Stimulated activated effector memory CD8-positive, alpha-beta T cell treated with anti-CD3 and anti-CD28 coated beads, Interleukin-12 subunit alpha, Interleukin-12 subunit beta, amount 100 ng/mL, for 72 hours (primary cell): ENCODE data around the gene PTGES2.

Experiments
- ATAC-seq: fragments of 150-1000 bp; cut with Tn5 transposase; 2 replicates; pipeline ENCODE4 v1.10.0; 2021
- DNase-seq, 2 donors: peaks; one replicate each; pipeline ENCODE4 v3.0.0; 2021 to 2022; ENCODE audit warnings: low spot score in 2 of 2
- H3K27ac Mint-ChIP-seq: one replicate; pipeline ENCODE4 v1.8.0; 2022; ENCODE audit warnings: mild to moderate bottlenecking, mixed read lengths
- H3K36me3 Mint-ChIP-seq: one replicate; pipeline ENCODE4 v1.8.0; 2022; ENCODE audit warnings: mild to moderate bottlenecking, mixed read lengths
- H3K4me1 Mint-ChIP-seq: one replicate; pipeline ENCODE4 v1.8.0; 2022; ENCODE audit warnings: mixed read lengths
- H3K4me3 Mint-ChIP-seq: one replicate; pipeline ENCODE4 v1.8.0; 2022; ENCODE audit warnings: mild to moderate bottlenecking, mixed read lengths
- H3K9me3 Mint-ChIP-seq: one replicate; pipeline ENCODE4 v1.8.0; 2022; ENCODE audit warnings: mixed read lengths

Gene PTGES2

DNA sequence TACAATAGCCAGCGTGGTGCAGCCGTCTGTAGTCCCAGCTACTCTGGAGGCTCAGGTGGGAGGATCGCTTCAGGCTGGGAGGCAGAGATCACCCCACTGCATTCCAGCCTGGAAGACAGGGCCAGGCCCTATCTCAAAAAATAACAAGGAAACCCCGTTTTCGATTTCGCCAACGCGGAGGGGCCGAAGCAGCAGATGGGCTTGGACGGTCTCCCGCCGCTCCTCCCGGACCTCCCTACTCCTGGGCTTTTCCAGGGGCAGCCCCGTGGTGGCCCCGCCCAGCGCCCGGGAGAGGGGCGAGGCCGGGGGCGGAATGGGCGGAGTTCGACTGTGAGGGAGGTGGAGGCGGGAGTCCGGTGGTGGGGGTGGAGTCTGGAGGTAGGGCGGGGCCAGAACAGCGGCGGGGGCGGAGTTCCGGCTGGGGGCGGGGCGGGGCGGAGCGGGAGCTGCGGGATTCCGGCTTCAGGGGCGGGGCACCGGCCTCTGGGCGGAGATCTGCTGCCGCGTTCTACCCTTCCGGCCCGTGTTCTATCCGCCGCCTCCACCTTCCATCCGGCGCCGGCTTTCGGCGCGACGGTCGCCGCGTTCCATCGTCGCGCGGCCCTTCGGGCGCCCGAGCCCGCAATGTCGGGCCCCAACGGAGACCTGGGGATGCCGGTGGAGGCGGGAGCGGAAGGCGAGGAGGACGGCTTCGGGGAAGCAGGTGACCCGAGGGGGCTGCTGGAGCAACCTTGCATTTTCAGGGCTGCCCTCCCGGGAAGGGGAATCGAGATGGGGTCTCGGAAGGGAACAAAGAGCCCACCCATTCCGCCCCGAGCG is 32.5 kb upstream of the PTGES2 start, which contains the start of gene BBLN:
Gene BBLN, plus strand, starts transcription at position 482 of the 819 bp plus-strand sequence. Its CDS starts 143 bp downstream, at position 625.
- peak; percentile 80 to 94 for DNase-seq
- peak within 1 kb of the TSS; percentile 91 for H3K27ac Mint-ChIP-seq
- peaks cover 25% of the 10 kb centered on the region for H3K4me1 Mint-ChIP-seq
- peak within 1 kb of the TSS; percentile 72 for H3K4me3 Mint-ChIP-seq
- peak; percentile 92 for ATAC-seq
- H3K9me3 Mint-ChIP-seq, result no peaks in the 10 kb centered on the region
- H3K36me3 Mint-ChIP-seq, result peaks cover 37% of the 10 kb centered on the region

DNA sequence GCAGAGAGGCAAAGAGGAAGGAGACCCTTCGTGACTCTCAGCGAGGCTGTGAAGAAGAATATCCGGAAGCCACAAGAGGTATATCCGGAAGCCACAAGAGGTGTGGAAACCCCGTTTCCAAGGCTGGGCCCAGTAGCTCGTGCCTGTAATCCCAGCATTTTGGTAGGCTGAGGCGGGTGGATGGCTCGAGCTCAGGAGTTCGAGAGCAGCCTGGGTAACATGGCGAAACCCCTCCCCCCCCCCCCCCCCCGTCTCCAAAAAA is 31.9 kb upstream of the PTGES2 start:
- Mint-ChIP-seq H3K4me3 (peak overlapping the region; percentile 72), H3K36me3 (peaks cover 31% of the 10 kb centered on the region), H3K4me1 (peaks cover 25% of the 10 kb centered on the region), H3K9me3 (no peaks in the 10 kb centered on the region), H3K27ac (peak overlapping the region; percentile 91)
- ATAC-seq, result peak; percentile 16
- DNase-seq, result peak in 1 of 2 donors; percentile 12

DNA sequence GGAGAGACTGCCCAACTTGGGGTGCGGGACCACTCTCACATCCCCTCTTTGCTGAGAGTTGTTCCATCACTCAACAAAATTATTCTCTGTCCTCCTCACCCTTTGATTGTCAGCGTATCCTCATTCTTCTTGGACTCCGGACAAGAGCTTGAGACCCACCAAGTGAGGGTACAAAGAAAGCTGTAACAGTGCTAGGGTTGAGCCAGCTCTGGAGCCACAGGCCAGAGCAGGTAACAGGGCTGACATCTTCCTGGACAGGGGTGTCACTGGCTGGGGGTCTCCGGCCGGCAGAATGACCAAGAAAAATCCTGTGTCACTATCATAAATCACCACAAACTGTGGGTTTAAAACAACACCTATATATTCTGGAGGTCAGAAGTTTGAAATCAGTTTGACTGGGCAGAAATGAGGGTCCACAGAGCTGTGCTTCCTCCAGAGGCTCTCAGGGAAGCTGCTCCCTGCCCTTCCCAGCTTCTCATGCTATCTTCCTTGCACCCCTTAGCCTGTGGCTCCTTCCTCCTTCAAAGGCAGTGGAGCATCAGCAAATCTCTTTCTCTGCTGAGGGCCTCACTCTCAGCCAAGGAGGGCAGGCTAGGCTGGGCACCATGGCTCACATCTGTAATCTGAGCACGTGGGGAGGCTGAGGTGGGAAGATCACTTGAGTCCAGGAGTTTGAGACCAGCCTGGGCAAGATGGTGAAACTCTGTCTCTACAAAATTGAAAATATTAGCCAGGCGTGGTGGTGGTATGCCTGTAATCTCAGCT is 28.4 kb upstream of the PTGES2 start:
- no peak overlapping the region for H3K4me3 Mint-ChIP-seq
- H3K36me3 Mint-ChIP-seq, result peaks cover under 1% of the 10 kb centered on the region

DNA sequence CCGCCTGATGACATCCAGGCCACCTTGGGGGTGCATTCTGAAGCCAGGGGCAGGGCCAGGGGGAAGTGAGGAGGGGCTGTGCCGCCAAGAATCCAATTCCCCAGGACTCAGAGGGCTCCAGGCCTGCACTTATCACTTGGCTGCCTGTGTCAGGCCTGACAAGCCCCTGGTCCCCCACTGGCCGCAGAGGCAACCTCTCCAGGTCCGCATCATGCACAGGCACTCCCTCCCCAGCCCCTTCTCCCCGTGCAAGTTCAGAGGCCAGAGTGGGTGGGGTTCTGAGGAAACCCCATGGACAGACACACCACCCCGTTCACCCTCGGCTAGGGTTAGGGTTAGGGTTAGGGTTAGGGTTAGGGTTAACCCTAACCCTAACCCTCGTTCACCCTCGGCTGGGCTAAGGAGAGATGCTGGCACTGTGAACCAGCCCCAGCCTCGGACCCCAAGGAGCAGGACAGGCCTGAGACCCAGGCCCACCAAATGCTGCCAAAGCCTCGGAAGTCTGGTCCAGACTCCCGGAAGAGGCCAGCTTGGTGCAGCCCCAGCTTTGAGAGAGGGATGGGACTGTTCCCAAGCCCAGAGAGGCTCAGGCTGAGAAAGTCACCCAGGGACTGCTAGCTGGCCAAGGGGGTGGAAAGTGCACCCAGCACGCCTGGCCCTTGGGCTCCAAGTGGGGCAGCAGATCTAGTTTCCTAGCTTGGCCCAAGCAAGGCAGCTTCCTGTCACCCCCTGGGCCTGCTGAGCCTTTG is 26.6 kb upstream of the PTGES2 start:
- Mint-ChIP-seq H3K36me3 (no peaks in the 10 kb centered on the region), H3K27ac (no peak overlapping the region), H3K4me1 (peaks cover 15% of the 10 kb centered on the region), H3K4me3 (no peak overlapping the region), H3K9me3 (no peaks in the 10 kb centered on the region)
- DNase-seq (no peak), ATAC-seq (no peak)

More for the DNA sequence above, 28.4 kb upstream of the PTGES2 start:
- Mint-ChIP-seq H3K9me3 (no peaks in the 10 kb centered on the region), H3K4me1 (peaks cover 10% of the 10 kb centered on the region), H3K27ac (no peak overlapping the region)
- DNase-seq (no peak), ATAC-seq (no peak)

DNA sequence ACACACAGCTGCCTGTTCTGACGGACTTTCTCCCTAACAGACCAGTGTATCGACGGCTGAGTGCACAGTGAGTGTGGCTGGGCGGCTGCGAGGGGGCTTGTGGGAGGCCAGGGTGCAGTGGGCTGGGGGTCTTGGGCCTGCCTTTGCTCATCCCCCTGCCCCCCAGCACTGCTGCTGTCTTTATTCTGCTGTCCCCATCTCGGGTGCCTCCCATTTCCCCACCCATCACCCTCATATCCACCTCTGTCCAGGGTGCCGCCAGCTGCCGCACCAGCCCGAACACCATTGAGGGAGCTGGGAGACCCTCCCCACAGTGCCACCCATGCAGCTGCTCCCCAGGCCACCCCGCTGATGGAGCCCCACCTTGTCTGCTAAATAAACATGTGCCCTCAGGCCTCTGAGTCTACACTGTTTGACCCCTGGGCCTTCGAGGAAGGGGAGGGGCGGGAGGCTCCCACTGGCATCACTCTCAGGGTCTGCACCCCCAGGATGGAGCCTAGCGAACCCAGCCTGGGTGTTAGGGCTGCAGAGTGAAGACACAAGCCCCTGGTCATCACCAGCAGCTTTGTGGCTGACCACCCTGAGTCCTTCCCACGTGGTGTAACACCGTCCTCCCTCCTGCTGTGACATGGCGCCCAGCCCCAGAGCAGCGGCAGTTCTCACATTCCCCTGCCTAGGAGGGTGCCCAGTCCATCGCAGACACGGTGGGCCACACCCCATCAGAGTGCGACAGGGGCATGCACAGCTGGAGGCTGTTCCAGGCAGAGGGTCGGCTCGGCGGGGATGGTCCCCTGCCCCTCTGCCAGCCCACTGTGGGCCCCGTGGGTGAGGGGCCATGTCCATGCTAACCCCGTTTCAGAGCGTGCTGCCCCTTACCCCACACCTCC is 25.8 kb upstream of the PTGES2 start:
- ATAC-seq (no peak), DNase-seq (no peak)
- Mint-ChIP-seq H3K36me3 (no peaks in the 10 kb centered on the region), H3K4me1 (peaks cover 13% of the 10 kb centered on the region), H3K4me3 (no peak overlapping the region), H3K27ac (no peak overlapping the region), H3K9me3 (no peaks in the 10 kb centered on the region)

DNA sequence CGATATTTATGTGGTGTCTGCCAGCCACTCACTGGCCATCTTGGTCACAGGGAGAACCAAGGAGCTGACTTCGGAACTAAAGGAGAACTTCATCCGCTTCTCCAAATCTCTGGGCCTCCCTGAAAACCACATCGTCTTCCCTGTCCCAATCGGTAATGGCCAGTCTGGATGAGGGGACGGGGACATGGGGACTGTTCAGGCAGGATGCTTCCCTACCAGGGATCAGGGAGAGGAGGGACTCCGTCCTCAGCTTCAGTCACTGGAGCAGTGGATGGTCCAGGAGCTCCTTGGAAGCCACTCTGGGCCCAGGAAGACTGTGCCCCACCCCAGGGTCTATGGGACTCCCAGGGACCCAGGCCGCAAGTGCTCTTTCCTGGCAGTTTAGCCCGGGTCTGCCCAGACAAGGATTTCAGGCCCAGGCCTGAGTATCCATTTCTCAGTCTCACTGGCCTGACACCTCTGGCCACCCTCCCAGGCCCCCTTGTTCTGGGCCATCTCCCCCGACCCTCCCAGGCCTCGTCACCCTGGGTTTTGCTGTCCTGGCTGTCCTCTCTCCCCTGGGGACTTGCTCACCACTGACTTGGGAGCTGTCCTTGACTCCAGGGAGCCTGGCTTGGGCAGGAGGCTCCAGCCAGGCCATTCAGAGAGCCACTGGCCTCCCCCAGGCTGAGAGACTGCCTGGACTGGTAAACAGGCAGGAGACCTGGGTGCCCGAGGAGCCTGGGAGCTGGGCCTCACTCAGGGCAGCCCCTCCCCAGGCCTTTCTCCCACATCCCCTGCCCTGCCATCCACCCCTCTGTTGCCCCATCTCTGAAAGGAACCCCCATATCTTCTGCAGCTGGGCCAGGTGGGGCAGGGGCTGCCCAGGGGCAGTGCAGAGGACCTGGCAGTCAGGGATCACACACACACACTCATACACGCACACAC is 24.9 kb upstream of the PTGES2 start:
- Mint-ChIP-seq H3K36me3 (no peaks in the 10 kb centered on the region), H3K27ac (no peak overlapping the region), H3K9me3 (no peaks in the 10 kb centered on the region), H3K4me1 (peaks cover 13% of the 10 kb centered on the region), H3K4me3 (no peak overlapping the region)
- DNase-seq (no peak), ATAC-seq (no peak)

DNA sequence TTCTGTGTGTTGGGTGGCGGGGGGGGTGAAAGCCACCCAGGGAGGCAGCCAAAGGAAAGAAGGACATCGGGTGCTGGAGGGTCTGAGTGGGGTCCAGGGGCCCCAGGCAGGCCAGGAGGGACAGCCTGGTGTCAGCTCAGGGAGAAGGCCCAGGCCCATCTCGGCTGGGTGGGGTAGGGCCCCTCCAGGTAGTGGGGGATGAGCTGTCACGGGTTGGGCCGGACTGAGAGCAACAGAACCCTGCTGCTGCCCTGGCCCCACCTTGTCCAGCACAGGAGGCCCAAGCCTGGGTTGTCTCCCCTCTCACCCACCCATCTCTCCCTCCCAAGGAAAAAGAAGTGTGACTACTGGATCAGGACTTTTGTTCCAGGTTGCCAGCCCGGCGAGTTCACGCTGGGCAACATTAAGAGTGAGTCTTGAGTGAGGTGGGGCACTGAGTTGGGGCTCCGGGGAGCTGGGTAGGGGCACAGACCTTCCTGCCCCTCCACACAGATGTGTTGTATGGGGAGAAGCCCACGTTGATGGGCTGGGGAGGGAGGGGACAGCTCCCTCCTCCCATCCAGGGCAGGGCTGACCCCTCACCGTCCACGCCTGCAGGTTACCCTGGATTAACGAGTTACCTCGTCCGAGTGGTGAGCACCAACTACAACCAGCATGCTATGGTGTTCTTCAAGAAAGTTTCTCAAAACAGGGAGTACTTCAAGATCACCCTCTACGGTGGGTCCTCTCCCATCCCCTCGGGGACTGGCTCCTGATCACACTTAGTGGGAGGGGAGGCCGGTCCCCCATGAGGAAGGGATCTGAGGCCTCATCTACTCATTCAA is 24.0 kb upstream of the PTGES2 start:
- Mint-ChIP-seq H3K4me1 (peaks cover 13% of the 10 kb centered on the region), H3K4me3 (no peak overlapping the region), H3K36me3 (no peaks in the 10 kb centered on the region), H3K9me3 (no peaks in the 10 kb centered on the region), H3K27ac (no peak overlapping the region)
- no peak for DNase-seq
- no peak for ATAC-seq

DNA sequence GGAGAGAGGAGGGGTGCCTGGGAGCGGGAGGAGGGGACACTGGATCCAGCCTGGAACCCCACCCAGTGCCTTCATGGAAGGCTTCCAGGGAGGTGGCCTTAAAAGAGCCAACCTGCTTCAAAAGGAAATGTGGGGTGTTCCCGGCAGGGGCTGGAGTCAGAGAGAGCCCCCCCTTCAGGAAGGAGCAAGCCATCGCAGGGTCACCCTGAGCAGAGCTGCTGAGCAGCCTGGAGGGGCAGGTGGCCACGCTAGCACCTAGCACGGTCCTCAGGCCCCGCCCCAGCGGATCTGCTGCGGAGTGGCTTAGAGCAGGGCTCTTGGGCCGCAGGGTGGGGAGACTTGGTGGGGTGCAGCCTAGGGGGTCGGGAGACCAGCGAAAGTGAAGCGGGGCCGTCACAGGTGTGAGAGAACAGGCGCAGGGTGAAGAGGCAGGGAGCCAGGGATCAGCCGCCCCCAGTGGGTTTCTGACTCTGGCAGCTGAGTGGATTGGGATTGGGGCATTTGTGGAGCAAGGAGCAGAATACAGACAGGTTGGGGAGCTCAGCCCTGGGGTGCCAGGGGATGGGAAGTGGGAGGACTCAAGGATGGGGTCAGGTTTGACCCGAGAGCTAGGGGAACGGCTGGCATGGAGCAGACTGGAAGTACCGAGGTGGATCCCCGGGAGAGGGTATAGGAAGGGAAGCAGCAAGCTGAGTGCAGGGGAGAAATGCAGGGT is 23.2 kb upstream of the PTGES2 start:
- Mint-ChIP-seq H3K27ac (peak overlapping the region; percentile 67), H3K4me3 (no peak overlapping the region), H3K4me1 (peaks cover 13% of the 10 kb centered on the region), H3K36me3 (no peaks in the 10 kb centered on the region), H3K9me3 (no peaks in the 10 kb centered on the region)
- ATAC-seq (peak; percentile 14), DNase-seq (no peak)

DNA sequence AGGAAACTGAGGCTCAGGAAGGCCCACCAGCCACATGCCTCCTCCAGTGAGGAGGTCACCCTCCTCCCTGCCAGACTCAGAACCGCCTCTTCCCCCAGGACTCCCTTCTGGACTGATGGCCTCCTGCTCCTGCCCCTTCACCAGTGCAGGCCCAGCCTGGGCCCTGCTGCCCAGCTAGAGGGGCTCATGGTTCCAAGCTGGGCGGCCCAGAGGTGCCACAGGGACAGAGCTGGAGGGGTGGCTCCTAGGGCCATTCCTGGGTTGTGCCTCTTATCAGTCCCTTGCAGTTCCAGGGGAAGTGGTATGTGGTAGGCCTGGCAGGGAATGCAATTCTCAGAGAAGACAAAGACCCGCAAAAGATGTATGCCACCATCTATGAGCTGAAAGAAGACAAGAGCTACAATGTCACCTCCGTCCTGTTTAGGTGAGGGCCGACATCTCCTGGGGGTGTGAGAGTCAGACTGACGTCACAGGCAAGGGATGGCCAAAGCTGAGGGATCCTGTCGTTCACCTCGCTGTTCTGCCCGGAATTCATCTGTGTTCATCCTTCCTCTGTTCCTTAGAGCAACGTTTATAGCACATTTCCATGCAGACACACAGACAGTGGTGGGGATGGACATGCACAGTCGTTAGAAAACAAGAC is 22.5 kb upstream of the PTGES2 start:
- Mint-ChIP-seq H3K36me3 (no peaks in the 10 kb centered on the region), H3K9me3 (no peaks in the 10 kb centered on the region), H3K4me3 (no peak overlapping the region), H3K4me1 (peaks cover 13% of the 10 kb centered on the region), H3K27ac (peak overlapping the region; percentile 67)
- no peak for DNase-seq
- ATAC-seq, result no peak

DNA sequence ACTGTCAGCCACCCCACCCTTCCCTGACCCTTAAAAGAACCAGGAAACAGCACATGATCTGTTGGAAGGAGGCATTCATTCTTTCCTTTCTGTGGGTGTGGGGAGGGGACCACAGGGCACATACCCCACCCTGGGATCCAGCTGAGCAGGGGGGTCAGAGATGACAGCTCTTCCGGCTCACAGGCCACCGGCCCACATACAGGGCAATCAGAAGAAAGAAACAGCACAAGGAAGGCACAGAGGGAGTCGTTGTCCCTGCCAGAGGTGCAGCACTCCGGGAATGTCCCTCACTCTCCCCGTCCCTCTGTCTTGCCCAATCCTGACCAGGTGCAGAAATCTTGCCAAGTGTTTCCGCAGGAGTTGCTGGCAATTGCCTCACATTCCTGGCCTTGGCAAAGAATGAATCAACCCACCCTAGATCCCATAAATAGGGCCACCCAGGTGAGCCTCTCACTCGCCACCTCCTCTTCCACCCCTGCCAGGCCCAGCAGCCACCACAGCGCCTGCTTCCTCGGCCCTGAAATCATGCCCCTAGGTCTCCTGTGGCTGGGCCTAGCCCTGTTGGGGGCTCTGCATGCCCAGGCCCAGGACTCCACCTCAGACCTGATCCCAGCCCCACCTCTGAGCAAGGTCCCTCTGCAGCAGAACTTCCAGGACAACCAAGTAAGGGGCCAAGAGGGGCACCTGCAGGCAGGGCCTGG is 21.6 kb upstream of the PTGES2 start, which contains the start of gene LCN2:
Gene LCN2, plus strand, starts transcription at position 453 of the 701 bp plus-strand sequence. Its CDS starts 73 bp downstream, at position 526.
- Mint-ChIP-seq H3K9me3 (no peaks in the 10 kb centered on the region), H3K4me1 (peaks cover 13% of the 10 kb centered on the region), H3K36me3 (no peaks in the 10 kb centered on the region), H3K27ac (peak within 1 kb of the TSS; percentile 67), H3K4me3 (no peak within 1 kb of the TSS)
- ATAC-seq (no peak), DNase-seq (no peak)

DNA sequence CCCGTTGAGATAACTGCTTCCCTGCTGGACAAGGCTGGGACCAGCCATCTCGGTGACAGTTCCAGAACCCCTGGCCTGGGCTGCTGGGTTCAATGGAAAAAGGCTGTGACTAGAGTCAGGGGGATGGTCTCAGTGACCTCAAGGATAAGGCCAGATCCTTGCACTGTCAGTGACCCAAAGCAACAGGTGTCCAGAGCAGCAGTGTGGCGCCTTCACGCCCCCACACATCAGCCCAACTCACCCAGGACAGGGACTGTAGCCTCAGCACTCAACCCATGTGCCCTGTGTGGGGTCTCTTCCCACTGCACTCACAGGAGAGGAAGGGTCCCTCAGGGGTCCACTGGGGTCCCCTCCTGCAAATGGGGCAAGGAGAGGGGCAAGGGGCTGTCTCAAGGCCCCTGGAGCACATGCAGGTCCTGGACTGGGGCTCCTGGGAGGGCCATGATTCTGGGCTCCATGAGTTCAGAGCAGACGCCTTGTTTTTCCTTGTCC is 21.0 kb upstream of the PTGES2 start:
- no peak overlapping the region for H3K4me3 Mint-ChIP-seq
- no peaks in the 10 kb centered on the region for H3K9me3 Mint-ChIP-seq
- H3K36me3 Mint-ChIP-seq, result no peaks in the 10 kb centered on the region
- ATAC-seq (no peak), DNase-seq (no peak)
- H3K4me1 Mint-ChIP-seq, result peaks cover 13% of the 10 kb centered on the region
- no peak overlapping the region for H3K27ac Mint-ChIP-seq
